Astrocyte of the spinal cord (primary cell): ENCODE measurements around the gene BTN1A1.
A peak's percentile ranks its signal among the peaks of the same experiment; 100 is the strongest.

ENCODE experiments used
- DNase-seq: peaks from one replicate; pipeline ENCODE4 v3.0.0; 2011; ENCODE audit warnings: low read depth, low spot score
- H3K4me3 ChIP-seq: 2 replicates; pipeline ENCODE4 v1.5.1; 2011; ENCODE audit warnings: low read depth, mild to moderate bottlenecking, low read length, moderate library complexity
- in situ Hi-C: cut with HindIII; loops from 2 replicates; pipeline ENCODE4 v1.10.0; 2017; ENCODE audit warnings: low sequenced_read_pairs
- TF ChIP-seq, protein P1 (sequence below): IDR thresholded peaks from 2 replicates; pipeline ENCODE4 v1.5.1; 2012; ENCODE audit warnings: low read depth, mild to moderate bottlenecking, low read length, inconsistent platforms

Gene BTN1A1

DNA sequence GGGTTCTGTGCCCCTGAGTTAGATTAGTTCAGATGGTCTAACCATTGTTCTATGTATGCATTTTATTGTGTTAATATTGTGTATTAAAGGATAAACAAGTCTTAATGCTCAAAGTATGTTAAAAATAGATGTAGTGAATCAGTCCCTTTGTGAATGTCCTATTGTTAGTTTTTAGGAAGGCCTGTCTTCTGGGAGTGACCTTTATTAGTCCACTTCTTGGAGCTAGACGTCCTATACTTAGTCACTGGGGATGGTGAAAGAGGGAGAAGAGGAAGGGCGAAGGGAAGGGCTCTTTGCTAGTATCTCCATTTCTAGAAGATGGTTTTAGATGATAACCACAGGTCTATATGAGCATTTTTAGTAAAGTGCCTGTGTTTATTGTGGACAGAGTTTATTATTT is 25.7 kb downstream of the BTN1A1 start:
- in situ Hi-C loops: no loop called here
- DNase-seq: no peak
- no peak overlapping the region for H3K4me3 ChIP-seq
- TF ChIP-seq, protein P1, sequence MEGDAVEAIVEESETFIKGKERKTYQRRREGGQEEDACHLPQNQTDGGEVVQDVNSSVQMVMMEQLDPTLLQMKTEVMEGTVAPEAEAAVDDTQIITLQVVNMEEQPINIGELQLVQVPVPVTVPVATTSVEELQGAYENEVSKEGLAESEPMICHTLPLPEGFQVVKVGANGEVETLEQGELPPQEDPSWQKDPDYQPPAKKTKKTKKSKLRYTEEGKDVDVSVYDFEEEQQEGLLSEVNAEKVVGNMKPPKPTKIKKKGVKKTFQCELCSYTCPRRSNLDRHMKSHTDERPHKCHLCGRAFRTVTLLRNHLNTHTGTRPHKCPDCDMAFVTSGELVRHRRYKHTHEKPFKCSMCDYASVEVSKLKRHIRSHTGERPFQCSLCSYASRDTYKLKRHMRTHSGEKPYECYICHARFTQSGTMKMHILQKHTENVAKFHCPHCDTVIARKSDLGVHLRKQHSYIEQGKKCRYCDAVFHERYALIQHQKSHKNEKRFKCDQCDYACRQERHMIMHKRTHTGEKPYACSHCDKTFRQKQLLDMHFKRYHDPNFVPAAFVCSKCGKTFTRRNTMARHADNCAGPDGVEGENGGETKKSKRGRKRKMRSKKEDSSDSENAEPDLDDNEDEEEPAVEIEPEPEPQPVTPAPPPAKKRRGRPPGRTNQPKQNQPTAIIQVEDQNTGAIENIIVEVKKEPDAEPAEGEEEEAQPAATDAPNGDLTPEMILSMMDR: no peak

DNA sequence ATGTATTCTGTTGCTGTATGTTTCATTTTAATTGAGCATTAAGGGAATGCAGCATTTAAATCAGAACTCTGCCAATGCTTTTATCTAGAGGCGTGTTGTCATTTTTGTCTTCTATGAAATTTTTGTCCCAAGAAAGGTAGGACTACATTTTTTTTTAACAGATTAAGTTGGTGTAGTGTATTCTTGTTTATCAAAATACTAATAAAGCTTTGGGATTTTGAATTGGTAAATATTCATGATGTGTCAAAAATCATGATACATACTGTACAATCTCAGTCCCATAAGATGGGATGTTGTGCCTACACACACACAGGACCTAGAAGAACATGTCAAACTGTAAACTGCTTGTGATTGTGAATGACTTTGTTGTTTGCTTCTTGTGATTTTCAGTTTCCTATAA is 26.8 kb downstream of the BTN1A1 start:
- DNase-seq: no peak
- TF ChIP-seq, protein P1: no peak
- H3K4me3 ChIP-seq: no peak overlapping the region
- in situ Hi-C loops: no loop called here

DNA sequence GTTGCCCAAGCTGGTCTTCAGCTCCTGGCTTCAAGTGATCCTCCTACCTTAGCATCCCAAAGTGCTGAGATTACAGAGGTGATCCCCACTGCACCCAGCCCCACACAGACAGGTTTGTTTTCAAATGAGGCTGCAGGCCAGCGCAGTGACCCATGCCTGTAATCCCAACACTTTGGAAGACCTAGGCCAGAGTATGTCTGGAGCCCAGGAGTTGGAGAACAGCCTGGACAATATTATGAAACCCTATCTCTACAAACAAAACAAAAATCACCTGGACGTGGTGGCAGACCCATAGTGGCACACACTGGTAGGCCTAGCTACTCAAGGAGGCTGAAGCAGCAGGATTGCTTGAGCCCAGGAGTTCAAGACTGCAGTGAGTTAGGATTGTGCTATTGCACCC is 30.1 kb downstream of the BTN1A1 start:
- TF ChIP-seq, protein P1: no peak
- in situ Hi-C loops: no loop called here
- DNase-seq: no peak
- no peak overlapping the region for H3K4me3 ChIP-seq

DNA sequence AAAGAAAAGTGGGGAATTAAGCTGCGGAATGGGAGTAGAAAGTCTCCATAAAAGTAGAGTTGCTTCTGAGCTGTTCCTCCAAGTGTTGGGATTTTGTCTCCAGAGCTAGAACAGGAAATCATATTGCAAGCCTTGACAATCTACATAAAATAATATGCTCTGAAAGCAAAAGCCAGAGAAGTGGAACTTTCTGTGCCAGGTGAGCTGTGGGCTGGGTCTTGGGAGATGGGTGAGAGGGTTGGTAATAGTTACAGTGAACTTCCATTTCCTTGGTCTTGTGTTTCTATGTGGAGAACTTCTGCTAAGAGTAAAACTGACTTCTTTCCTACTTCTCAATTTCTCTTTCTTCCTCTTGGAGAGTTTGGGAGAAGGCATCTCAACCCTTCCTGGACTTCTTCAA is 31.8 kb downstream of the BTN1A1 start:
- in situ Hi-C loops: no loop called here
- H3K4me3 ChIP-seq: no peak overlapping the region
- TF ChIP-seq, protein P1: no peak
- no peak for DNase-seq

DNA sequence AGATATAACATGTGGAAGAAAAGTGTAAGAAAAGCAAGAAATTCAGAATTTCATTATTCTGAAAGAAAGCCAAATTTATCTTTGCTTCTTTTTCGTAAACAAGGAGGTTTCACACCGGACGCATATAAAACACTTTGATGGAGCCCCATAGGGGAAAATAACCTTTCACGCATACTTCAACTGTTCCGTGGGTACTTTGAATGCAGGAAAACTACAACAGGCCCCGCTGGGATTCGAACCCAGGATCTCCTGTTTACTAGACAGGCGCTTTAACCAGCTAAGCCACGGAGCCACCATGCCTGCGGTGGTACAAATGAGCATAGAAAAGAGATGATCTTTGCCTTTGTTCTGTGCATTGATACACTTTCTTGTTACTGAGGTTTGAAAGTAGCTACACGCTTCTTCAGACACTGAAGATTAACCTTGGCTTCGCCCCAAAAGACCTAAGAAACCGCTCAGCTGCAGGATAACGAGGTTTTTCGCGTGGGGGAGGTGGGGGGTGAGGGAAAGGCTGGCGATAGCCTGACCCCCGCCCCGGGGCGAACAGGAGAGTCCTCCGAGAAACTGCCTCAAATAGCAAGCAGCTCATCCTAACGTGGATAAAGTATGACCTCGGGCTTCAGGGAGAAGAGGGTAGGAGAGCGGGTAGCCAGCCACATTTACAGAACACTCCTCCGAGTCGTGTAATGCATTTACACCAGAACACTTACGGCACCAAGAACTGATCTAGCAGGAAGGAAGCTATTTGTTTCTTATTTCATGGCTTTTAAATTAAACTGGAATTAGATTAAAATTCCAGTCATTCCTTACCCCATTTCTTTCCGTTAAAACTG is 32.8 kb downstream of the BTN1A1 start:
- TF ChIP-seq, protein P1: no peak

DNA sequence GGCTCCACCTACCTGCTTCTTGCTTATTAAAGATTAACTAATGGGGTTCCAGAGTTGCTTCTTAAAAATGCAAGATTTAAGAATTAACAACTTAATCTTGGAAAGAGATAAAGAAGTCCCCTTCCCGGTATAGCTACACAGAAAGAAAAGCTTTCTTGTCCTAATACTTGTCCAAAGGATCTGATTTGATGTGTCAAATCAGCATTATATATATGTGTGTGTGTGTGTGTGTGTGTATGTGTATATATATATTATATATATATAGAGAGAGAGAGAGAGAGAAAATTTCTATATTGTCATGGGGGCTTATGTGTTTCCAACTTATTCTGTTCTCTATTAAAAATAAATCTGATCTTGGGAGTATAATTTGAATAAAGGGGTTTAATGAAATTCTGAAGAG is 33.4 kb downstream of the BTN1A1 start:
- in situ Hi-C loops: no loop called here
- peak overlapping the region; percentile 75 for H3K4me3 ChIP-seq
- no peak for DNase-seq
- TF ChIP-seq, protein P1: no peak

More for the DNA sequence above, 32.8 kb downstream of the BTN1A1 start:
- peak overlapping the region; percentile 75 for H3K4me3 ChIP-seq
- in situ Hi-C loops: no loop called here
- DNase-seq: peak; percentile 93
